ENCODE results near the gene MBOAT2. TPM values are rescaled to one million over a fixed set of nuclear protein-coding genes. Genes with fewer than 3 reads are reported as not detected.

Gene MBOAT2
- polyA plus RNA-seq, 1 donor (not counting 4 experiments of a cell fraction or from before 2014, with no cell fraction given): 121 TPM

GRCh38 chr2:8992643-8993042 is 10.8 kb downstream of the MBOAT2 start:
- H3K27me3 ChIP-seq (ENCODE audit: control insufficient read depth, extremely low read depth, insufficient read depth, low read length): no peaks in the 10 kb centered on the region
- peaks cover 94% of the 10 kb centered on the region for H3K79me2 ChIP-seq (ENCODE audit: control insufficient read depth, insufficient read depth, low read length)
- DNase-seq (ENCODE audit: low read depth, low spot score) (no peak), FAIRE-seq (no peak)
- no peak overlapping the region for H3K4me3 ChIP-seq (ENCODE audit: control insufficient read depth in 2 of 3, extremely low read depth in 1 of 3, insufficient read depth in 2 of 3, low read depth in 1 of 3, low read length in 3 of 3)
- no peak overlapping the region for H3K4me2 ChIP-seq (ENCODE audit: control insufficient read depth, extremely low read depth, insufficient read depth, low read depth, low read length)
- dilution Hi-C loops (cut with MboI; ENCODE audit: extremely low pct_ligation_motif_present, low sequenced_read_pairs): no loop called here
- no peak overlapping the region for H2AFZ ChIP-seq (ENCODE audit: control insufficient read depth, low read length)
- H3K36me3 ChIP-seq (ENCODE audit: control insufficient read depth in 2 of 2, extremely low read depth in 1 of 2, insufficient read depth in 2 of 2, low read length in 2 of 2): no peaks in the 10 kb centered on the region
- H3K9ac ChIP-seq (ENCODE audit: control insufficient read depth, extremely low read depth, insufficient read depth, low read length): no peak overlapping the region
- H3K27ac ChIP-seq (ENCODE audit: control insufficient read depth, insufficient read depth, low read length): no peak overlapping the region
- H3K9me3 ChIP-seq (ENCODE audit: control insufficient read depth, low read depth, low read length): no peaks in the 10 kb centered on the region
- TF ChIP-seq CTCF (optimal IDR thresholded peaks at IDR 0.05 in 1 of 3, IDR thresholded peaks at IDR 0.05 in 1 of 3, conservative IDR thresholded peaks at IDR 0.05 in 1 of 3; ENCODE audit: extremely low read depth in 1 of 3, insufficient read depth in 2 of 3, low read length in 3 of 3): no peak
- no peak for TF ChIP-seq EZH2 (IDR thresholded peaks at IDR 0.05; ENCODE audit: low read length)
- peaks cover 3% of the 10 kb centered on the region for H4K20me1 ChIP-seq (ENCODE audit: control insufficient read depth, extremely low read depth, insufficient read depth, low read length)
- H3K4me1 ChIP-seq (ENCODE audit: control insufficient read depth, extremely low read depth, insufficient read depth, low read length): peaks cover 14% of the 10 kb centered on the region
- peaks cover 6% of the 10 kb centered on the region for H3K9me1 ChIP-seq (ENCODE audit: control insufficient read depth, extremely low read depth, insufficient read depth, low read length)

GRCh38 chr2:8989536-8990079 is 13.9 kb downstream of the MBOAT2 start:
- no peak overlapping the region for H2AFZ ChIP-seq (ENCODE audit: control insufficient read depth, low read length)
- FAIRE-seq (no peak), DNase-seq (ENCODE audit: low read depth, low spot score) (no peak)
- peaks cover 8% of the 10 kb centered on the region for H3K9me1 ChIP-seq (ENCODE audit: control insufficient read depth, extremely low read depth, insufficient read depth, low read length)
- peaks cover 27% of the 10 kb centered on the region for H3K4me1 ChIP-seq (ENCODE audit: control insufficient read depth, extremely low read depth, insufficient read depth, low read length)
- H3K9me3 ChIP-seq (ENCODE audit: control insufficient read depth, low read depth, low read length): no peaks in the 10 kb centered on the region
- H3K27ac ChIP-seq (ENCODE audit: control insufficient read depth, insufficient read depth, low read length): no peak overlapping the region
- H3K27me3 ChIP-seq (ENCODE audit: control insufficient read depth, extremely low read depth, insufficient read depth, low read length): no peaks in the 10 kb centered on the region
- no peak overlapping the region for H3K4me3 ChIP-seq (ENCODE audit: control insufficient read depth in 2 of 3, extremely low read depth in 1 of 3, insufficient read depth in 2 of 3, low read depth in 1 of 3, low read length in 3 of 3)
- no peak overlapping the region for H3K4me2 ChIP-seq (ENCODE audit: control insufficient read depth, extremely low read depth, insufficient read depth, low read depth, low read length)
- TF ChIP-seq CTCF (optimal IDR thresholded peaks at IDR 0.05 in 1 of 3, IDR thresholded peaks at IDR 0.05 in 1 of 3, conservative IDR thresholded peaks at IDR 0.05 in 1 of 3; ENCODE audit: extremely low read depth in 1 of 3, insufficient read depth in 2 of 3, low read length in 3 of 3) (no peak), EZH2 (IDR thresholded peaks at IDR 0.05; ENCODE audit: low read length) (no peak)
- no peaks in the 10 kb centered on the region for H3K36me3 ChIP-seq (ENCODE audit: control insufficient read depth in 2 of 2, extremely low read depth in 1 of 2, insufficient read depth in 2 of 2, low read length in 2 of 2)
- H3K9ac ChIP-seq (ENCODE audit: control insufficient read depth, extremely low read depth, insufficient read depth, low read length): no peak overlapping the region
- H3K79me2 ChIP-seq (ENCODE audit: control insufficient read depth, insufficient read depth, low read length): peaks cover 96% of the 10 kb centered on the region
- dilution Hi-C loops (cut with MboI; ENCODE audit: extremely low pct_ligation_motif_present, low sequenced_read_pairs): no loop called here
- peaks cover 3% of the 10 kb centered on the region for H4K20me1 ChIP-seq (ENCODE audit: control insufficient read depth, extremely low read depth, insufficient read depth, low read length)

All from keratinocyte (primary cell).